PFSK-1 (cell line): ENCODE results near the gene OR4D11.

Experiments used
- FOXP2 ChIP-seq: optimal IDR thresholded peaks from 2 replicates; pipeline ENCODE3; 2011; ENCODE audit warnings: borderline replicate concordance, control low read depth, inconsistent platforms; ENCODE audit not compliant: insufficient read depth; ENCODE audit errors: extremely low read length, extremely low read depth
- POLR2AphosphoS5 ChIP-seq: IDR thresholded peaks from 2 replicates; pipeline ENCODE4 v1.6.1; 2012; ENCODE audit warnings: low read depth, mild to moderate bottlenecking, control low read depth, low read length, moderate library complexity
- SIN3A ChIP-seq: IDR thresholded peaks from 2 replicates; pipeline ENCODE4 v1.6.1; 2012; ENCODE audit warnings: mild to moderate bottlenecking, low read length, moderate library complexity, borderline replicate concordance; ENCODE audit not compliant: insufficient read depth
- TF ChIP-seq, protein P1 (sequence below), 2 experiments: IDR thresholded peaks; 2 replicates each; pipeline versions ENCODE4 v1.6.1 to v1.8.0; 2011 to 2012; ENCODE audit warnings: low read depth in 2 of 2, low read length in 2 of 2, control low read depth in 1 of 2, inconsistent platforms in 1 of 2, mild to moderate bottlenecking in 1 of 2, moderate library complexity in 1 of 2; ENCODE audit not compliant: insufficient read depth in 1 of 2

DNA sequence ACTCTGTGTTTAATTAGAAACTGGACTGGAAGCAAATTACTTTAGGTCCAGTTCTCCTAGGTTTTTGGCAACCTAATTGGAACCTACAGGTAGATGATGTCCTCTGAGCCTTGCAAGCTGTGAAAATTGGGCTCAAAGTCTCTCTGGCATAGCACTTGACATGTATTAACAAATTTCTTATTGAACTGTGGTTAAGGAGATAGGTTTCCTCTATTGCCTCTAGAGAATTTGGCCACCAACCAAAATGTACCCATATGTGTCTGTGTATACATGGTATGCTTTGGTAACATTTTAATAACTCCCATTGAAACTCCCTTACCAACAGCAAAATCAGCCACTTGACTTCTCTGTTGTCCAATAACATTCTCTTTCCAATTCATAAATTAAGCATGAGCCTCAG, 30.4 kb upstream of the OR4D11 start, which contains the start of gene OR4D10:
- TF ChIP-seq SIN3A (no peak), POLR2AphosphoS5 (no peak), FOXP2 (no peak)
- TF ChIP-seq, protein P1, sequence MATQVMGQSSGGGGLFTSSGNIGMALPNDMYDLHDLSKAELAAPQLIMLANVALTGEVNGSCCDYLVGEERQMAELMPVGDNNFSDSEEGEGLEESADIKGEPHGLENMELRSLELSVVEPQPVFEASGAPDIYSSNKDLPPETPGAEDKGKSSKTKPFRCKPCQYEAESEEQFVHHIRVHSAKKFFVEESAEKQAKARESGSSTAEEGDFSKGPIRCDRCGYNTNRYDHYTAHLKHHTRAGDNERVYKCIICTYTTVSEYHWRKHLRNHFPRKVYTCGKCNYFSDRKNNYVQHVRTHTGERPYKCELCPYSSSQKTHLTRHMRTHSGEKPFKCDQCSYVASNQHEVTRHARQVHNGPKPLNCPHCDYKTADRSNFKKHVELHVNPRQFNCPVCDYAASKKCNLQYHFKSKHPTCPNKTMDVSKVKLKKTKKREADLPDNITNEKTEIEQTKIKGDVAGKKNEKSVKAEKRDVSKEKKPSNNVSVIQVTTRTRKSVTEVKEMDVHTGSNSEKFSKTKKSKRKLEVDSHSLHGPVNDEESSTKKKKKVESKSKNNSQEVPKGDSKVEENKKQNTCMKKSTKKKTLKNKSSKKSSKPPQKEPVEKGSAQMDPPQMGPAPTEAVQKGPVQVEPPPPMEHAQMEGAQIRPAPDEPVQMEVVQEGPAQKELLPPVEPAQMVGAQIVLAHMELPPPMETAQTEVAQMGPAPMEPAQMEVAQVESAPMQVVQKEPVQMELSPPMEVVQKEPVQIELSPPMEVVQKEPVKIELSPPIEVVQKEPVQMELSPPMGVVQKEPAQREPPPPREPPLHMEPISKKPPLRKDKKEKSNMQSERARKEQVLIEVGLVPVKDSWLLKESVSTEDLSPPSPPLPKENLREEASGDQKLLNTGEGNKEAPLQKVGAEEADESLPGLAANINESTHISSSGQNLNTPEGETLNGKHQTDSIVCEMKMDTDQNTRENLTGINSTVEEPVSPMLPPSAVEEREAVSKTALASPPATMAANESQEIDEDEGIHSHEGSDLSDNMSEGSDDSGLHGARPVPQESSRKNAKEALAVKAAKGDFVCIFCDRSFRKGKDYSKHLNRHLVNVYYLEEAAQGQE (IDR thresholded peaks at IDR 0.05; ENCODE audit: insufficient read depth in 1 of 2, low read depth in 2 of 2, low read length in 2 of 2), result no peak
